Caco-2 (cell line): ENCODE results near the gene IPMK. TPM values are rescaled to one million over a fixed set of nuclear protein-coding genes. Genes with fewer than 3 reads are reported as not detected.
"Not testable (repeated sequence)": the region's sequence is repeated elsewhere in the genome, so short reads cannot be mapped to it uniquely, and the experiment has no call there.

ENCODE experiments used
- BruUV-seq: library from RNA; stranded (reverse); fragments of 400-500 nt; replicated peaks from 2 replicates; lab custom pipeline; 2021; lab: Mats Ljungman, UMichigan
- CTCF ChIA-PET: fragments of 300-600 bp; sonication (Branson Sonifier 250); formaldehyde crosslinking; loops from one replicate; lab custom pipeline; 2022; ENCODE audit warnings: antibody characterized with exemption; lab: Charles Lee
- POLR2A ChIA-PET: fragments of 300-600 bp; sonication (Branson Sonifier 250); formaldehyde crosslinking; loops from one replicate; lab custom pipeline; 2022; ENCODE audit warnings: antibody characterized with exemption; lab: Charles Lee
- DNase-seq, 2 experiments: peaks; one replicate each; pipeline versions ENCODE4 v3.0.0 to v3.0.0-alpha.2; 2020 to 2022
- H3K27me3 ChIP-seq: replicated peaks from 2 replicates; pipeline ENCODE4 v1.6.0; 2011; ENCODE audit warnings: low read length; ENCODE audit not compliant: control insufficient read depth, insufficient read depth
- H3K36me3 ChIP-seq: 2 replicates; pipeline ENCODE4 v1.5.1; 2011; ENCODE audit warnings: low read length; ENCODE audit not compliant: control insufficient read depth, insufficient read depth
- H3K4me1 ChIP-seq: fragments of 250-450 bp; sonication (Bioruptor Pico); 2 replicates; pipeline ENCODE4 v1.5.1; 2020; ENCODE audit warnings: mild to moderate bottlenecking
- H3K4me3 ChIP-seq: 2 replicates; pipeline ENCODE4 v1.5.1; 2011; ENCODE audit warnings: low read depth, mild to moderate bottlenecking, control low read depth, low read length
- H3K9me3 ChIP-seq: fragments of 250-450 bp; sonication (Bioruptor Pico); 2 replicates; pipeline ENCODE4 v1.5.1; 2020; ENCODE audit warnings: mild to moderate bottlenecking, moderate library complexity
- H3K27ac Mint-ChIP-seq: one replicate; pipeline ENCODE4 v1.8.0; 2022; ENCODE audit warnings: mixed read lengths; ENCODE audit not compliant: unreplicated experiment
- H3K27me3 Mint-ChIP-seq: one replicate; pipeline ENCODE4 v1.8.0; 2022; ENCODE audit warnings: mixed read lengths; ENCODE audit not compliant: insufficient read depth, unreplicated experiment
- H3K36me3 Mint-ChIP-seq: one replicate; pipeline ENCODE4 v1.8.0; 2022; ENCODE audit warnings: mild to moderate bottlenecking, mixed read lengths; ENCODE audit not compliant: insufficient read depth, unreplicated experiment
- H3K4me1 Mint-ChIP-seq: one replicate; pipeline ENCODE4 v1.8.0; 2022; ENCODE audit warnings: low read depth, mixed read lengths; ENCODE audit not compliant: unreplicated experiment
- H3K4me3 Mint-ChIP-seq: one replicate; pipeline ENCODE4 v1.8.0; 2022; ENCODE audit warnings: mild to moderate bottlenecking, moderate library complexity, mixed read lengths; ENCODE audit not compliant: unreplicated experiment
- H3K9me3 Mint-ChIP-seq: one replicate; pipeline ENCODE4 v1.8.0; 2022; ENCODE audit warnings: mixed read lengths; ENCODE audit not compliant: unreplicated experiment
- CTCF ChIP-seq, 2 experiments: fragments of 200-600 bp in 1 of 2; IDR thresholded peaks; 1 replicate in 1 of 2; 2 replicates in 1 of 2; pipeline versions ENCODE4 v1.5.1 to v1.8.0; 2011 to 2022; ENCODE audit warnings: antibody characterized with exemption in 1 of 2, control low read depth in 1 of 2, inconsistent platforms in 1 of 2, low read depth in 1 of 2, low read length in 1 of 2, mild to moderate bottlenecking in 1 of 2, moderate library complexity in 1 of 2; ENCODE audit not compliant: insufficient read depth in 1 of 2, severe bottlenecking in 1 of 2, unreplicated experiment in 1 of 2
- intact Hi-C: fragments of 100-400 bp; cut with micrococcal nuclease; formaldehyde crosslinking; loops from one replicate; pipeline ENCODE4 v1.10.0; 2022; ENCODE audit not compliant: unreplicated experiment
- total RNA-seq: library from RNA; stranded (reverse); gene quantifications from 2 replicates; pipeline ENCODE4 v1.2.3, GENCODE V29; 2022

The IPMK gene
- total RNA-seq, 1 experiment from 2014 or later = 18.3 TPM

- Mint-ChIP-seq H3K27me3 (peaks cover 19% of the 10 kb centered on the region), H3K36me3 (no peaks in the 10 kb centered on the region), H3K4me1 (no peaks in the 10 kb centered on the region), H3K9me3 (no peaks in the 10 kb centered on the region), H3K27ac (no peak overlapping the region), H3K4me3 (no peak overlapping the region)
- H3K36me3 ChIP-seq = no peaks in the 10 kb centered on the region
- H3K4me1 ChIP-seq = no peaks in the 10 kb centered on the region
- BruUV-seq = no TSS peak
- POLR2A ChIA-PET = no interaction called here
- H3K4me3 ChIP-seq = no peak overlapping the region
- intact Hi-C loops = no loop called here
- CTCF ChIA-PET = no interaction called here
- no peaks in the 10 kb centered on the region; the same call in 1 of the 2 replicates for H3K27me3 ChIP-seq
- DNase-seq = no peak
- no peak for TF ChIP-seq CTCF (IDR thresholded peaks at IDR 0.05; ENCODE audit: insufficient read depth in 1 of 2, low read depth in 1 of 2, low read length in 1 of 2, severe bottlenecking in 1 of 2, unreplicated experiment in 1 of 2)
- no peaks in the 10 kb centered on the region for H3K9me3 ChIP-seq
Observed at GRCh38 chr10:58157076-58157766, 110.5 kb downstream of the IPMK start.

DNA sequence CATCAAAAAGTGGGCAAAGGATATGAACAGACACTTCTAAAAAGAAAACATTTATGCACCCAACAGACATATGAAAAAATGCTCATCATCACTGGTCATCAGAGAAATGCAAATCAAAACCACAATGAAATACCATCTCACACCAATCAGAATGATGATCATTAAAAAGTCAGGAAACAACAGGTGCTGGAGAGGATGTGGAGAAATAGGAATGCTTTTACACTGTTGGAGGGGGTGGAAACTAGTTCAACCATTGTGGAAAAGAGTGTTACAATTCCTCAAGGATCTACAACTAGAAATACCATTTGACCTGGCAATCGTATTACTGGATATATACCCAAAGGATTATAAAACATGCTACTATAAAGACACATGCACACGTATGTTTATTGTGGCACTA, 111.8 kb downstream of the IPMK start:
- H3K36me3 Mint-ChIP-seq, H3K36me3 ChIP-seq, CTCF ChIA-PET, H3K4me1 Mint-ChIP-seq, H3K4me3 ChIP-seq, H3K27ac Mint-ChIP-seq, H3K9me3 Mint-ChIP-seq, intact Hi-C loops, BruUV-seq, H3K9me3 ChIP-seq, H3K4me1 ChIP-seq, POLR2A ChIA-PET, H3K4me3 Mint-ChIP-seq, H3K27me3 ChIP-seq, DNase-seq: not testable (repeated sequence)
- peaks cover 21% of the 10 kb centered on the region for H3K27me3 Mint-ChIP-seq

DNA sequence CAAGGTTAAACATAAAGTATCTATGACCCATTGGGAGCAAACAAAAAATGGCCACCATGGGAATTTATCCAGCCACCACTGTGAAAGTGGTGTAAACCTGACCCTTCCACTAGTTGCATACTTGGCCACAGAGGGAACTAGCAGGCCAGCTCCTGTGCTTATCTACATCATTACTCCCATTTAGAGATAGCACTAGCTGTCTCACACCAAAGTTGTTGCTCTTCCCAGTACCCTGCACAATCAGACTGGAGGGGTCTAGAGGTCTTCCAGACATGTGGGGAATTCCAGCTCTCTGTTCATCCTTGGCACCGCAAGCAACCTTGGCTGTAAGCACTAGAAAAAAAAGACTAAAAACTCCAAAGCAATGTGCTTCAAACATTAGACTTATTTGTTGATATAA, 113.9 kb downstream of the IPMK start:
- no TSS peak for BruUV-seq
- no peak for DNase-seq
- POLR2A ChIA-PET = no interaction called here

More for the DNA sequence above, 113.9 kb downstream of the IPMK start:
- TF ChIP-seq CTCF (IDR thresholded peaks at IDR 0.05; ENCODE audit: insufficient read depth in 1 of 2, low read depth in 1 of 2, low read length in 1 of 2, severe bottlenecking in 1 of 2, unreplicated experiment in 1 of 2) = no peak
- peaks cover 21% of the 10 kb centered on the region for H3K27me3 Mint-ChIP-seq
- no peaks in the 10 kb centered on the region for H3K9me3 ChIP-seq
- no peaks in the 10 kb centered on the region for H3K4me1 ChIP-seq
- no peaks in the 10 kb centered on the region for H3K36me3 ChIP-seq
- CTCF ChIA-PET = interaction anchor here (0.6 to 1.2 kb wide), 2 partner anchors 444 to 578 kb away, joined by 3 read pairs; no protein-coding TSS in a partner anchor
- H3K4me1 Mint-ChIP-seq = peaks cover 5% of the 10 kb centered on the region
- no peak overlapping the region for H3K27ac Mint-ChIP-seq
- H3K4me3 Mint-ChIP-seq = no peak overlapping the region
- intact Hi-C loops = loop anchor here (1.0 to 5.0 kb wide), 3 partner anchors 9 to 306 kb away; no protein-coding TSS in a partner anchor
- no peak overlapping the region for H3K4me3 ChIP-seq
- H3K27me3 ChIP-seq = no peaks in the 10 kb centered on the region
- no peaks in the 10 kb centered on the region for H3K36me3 Mint-ChIP-seq
- no peaks in the 10 kb centered on the region for H3K9me3 Mint-ChIP-seq
